ENCODE results near the gene CHCT1.

Gene CHCT1

DNA sequence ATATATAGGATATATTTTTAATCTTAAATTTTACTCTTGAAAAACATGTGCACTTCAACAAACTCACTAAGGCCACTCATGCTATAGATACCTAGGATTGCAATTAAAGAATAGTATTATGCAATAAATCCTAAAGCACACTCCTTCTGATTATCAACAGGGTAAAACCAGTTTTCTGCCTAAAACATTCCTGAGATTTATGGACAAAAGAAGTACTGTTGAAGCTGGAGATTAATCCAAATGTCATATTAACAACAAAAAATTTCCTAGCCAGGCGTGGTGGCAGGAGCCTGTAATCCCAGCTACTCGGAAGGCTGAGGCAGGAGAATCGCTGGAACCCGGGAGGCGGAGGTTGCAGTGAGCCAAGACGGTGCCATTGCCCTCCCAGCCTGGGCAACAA is 21.4 kb downstream of the CHCT1 start:
- DNase-seq = no peak

DNA sequence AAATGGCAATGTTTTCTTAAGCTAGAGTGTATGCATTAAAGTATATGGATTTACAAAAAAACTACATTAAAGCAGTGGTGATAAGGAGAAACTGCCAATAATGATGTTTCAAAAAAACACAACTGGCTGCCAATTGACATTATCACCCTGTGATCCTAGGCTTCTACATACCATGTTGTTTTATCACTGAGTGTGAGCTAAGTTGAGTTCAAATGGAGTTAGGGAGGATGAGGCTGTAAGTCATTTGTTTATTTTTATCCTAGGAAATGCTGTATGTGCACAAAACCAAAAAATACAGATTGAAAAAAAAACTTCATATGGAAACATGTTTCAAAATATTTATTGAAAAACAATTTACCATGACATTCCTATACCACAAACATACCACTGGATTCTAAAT is 22.9 kb downstream of the CHCT1 start:
- DNase-seq = no peak

DNA sequence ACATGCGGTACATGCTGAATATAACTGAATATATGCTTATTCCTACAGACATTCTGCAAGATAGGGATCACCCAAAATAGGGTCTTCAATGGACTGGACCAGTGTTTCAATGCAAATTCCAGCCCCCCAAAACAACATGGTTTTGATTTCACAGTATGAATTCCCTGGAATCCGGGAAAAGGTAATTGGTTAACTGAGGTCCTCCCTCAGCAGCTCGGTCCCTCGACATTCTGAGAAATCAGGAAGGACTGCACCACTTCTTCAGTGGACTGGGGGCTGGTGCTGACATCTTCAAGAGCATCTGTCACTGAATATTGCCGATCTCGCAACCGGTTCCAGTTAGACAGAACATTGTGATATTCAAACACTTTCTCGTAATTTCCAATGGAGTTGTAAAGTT is 25.1 kb downstream of the CHCT1 start:
- no peak for DNase-seq

DNA sequence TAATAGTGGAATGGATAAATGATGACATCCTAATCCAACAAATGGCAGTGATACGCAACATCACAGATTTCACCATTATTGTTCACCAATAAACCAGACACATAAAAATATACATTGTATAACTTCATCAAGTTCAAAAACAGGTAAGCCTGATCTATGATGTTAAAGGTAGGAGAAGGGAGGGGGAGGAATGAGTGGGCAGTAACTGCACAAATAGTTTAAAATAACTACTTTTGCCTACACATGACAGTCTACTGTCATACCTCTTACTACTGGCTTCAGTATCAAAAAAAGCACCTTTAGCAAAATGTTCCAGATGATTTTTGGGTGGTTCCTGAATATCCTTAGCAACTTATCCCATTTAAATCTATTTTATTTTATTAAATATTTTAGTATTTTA is 28.8 kb downstream of the CHCT1 start:
- no peak for DNase-seq

DNA sequence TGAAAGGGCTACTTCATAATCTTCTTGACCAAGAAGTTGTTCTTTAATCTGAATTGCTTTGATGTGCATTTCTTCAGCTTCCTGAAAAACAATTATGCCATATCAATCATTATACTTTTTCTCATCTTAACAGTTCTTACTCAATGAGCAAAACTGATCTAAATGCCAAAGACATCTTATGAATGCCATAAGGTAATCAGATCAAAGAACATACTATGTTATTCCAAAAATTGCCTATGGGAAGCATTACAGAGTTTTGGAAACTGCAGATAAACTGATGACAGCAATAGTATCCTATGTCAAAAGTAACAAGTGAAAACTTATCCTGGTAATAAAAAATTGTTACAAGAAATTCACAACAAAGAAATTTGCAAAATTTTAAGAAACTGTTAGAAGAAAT is 29.7 kb downstream of the CHCT1 start:
- DNase-seq = no peak

DNA sequence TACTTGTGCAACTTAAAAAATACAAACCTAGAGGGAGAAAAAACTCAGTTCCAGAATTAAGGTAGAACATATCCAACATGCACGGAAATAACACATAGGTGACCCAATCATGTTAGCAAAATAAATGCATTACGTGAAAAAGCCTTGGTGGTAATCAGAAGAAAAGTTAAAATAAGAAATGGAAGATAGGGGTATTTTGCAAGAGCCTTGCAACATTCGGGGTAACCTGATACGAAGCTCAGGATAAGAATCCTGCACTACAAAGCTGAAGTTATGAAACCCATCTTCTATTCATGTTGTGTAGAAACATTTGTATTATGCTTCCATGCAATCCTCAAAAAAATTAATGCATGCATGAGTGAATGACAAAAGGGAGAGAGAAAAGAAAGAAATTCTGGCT is 33.1 kb downstream of the CHCT1 start:
- DNase-seq = no peak

DNA sequence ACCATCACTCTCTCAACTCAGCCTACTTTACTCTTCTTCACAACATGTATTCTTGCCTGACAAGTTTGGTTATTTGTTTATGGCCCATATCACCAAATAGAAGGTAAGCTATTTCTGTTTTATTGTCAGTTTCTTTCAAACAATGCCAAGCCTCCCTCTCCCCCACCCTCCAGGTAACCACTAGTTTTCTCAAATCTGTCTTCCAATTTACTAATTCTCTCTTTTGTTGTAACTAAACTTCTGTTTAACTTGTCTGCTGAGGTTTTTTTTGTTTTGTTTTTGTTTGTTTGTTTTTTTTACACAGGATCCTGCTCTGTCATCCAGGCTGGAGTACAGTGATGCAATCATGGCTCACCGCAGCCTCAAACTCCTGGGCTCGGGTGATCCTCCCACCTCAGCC is 34.9 kb downstream of the CHCT1 start:
- DNase-seq = no peak

DNA sequence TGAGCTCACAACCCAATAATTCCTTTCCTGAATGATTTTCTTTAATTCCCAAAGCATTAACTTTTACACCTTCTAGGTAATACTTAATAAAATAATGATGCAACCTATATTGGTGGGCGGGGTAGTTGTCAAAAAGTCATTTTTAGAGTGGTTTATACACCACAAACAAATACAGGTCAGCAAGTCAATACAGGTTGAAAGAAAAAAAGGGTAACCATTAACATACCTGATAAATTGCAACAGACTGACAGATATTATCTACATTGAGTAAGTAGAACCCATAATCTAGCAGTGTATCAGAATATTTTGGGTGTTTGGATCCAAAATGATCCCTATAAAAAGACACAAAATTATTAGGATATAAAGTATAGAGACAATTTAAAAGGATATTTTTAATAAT is 39.3 kb downstream of the CHCT1 start:
- DNase-seq = no peak

DNA sequence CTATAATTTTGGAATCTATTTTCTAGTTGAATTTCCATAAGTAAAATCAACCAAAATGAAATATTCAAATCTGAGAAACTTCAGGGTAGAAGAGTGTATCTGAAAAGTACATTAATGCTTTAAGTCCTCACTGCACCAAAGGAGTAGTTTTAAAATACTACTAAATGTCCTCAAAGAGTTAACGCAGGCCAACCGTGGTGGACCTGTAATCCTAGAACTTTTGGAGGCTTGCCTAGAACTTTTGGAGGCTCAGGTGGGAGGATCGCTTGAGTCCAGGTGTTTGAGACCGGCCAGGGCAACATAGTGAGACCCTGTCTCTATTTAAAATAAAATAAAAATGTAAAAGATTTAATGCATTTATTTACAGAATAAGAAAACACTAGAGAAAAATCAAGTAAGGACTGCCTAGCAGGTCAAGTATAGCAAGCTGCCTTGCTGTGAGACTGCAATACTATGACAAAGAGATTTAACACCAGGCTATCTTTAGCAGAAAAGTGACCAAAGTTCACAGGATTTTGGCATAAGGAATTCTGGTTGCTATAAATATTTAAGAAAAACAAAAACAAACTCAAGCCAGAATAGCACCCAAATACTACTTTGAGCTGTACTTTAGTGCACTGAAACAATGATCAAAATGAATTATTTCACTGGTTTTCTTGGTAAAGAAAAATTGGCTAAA is 41.0 kb downstream of the CHCT1 start:
- no peak for DNase-seq

DNA sequence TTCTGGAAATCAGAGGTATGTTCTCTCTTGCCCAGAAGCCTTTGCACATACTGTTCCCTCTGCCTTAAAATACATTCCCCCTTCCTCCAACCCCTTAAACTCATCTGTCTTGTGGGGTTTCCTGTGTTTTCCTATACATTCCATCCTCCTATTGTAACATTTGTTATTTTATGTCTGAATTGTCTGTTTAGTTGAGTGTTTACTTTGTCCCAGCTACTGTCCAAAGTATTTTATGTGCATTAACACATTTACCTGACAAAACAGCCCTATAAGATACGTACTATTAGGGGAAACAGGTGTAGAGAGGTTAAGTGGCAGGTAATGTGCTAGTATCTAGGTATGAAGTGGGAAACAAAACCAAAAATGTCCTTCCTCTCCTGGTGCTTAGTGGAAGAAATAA is 42.1 kb downstream of the CHCT1 start:
- no peak for DNase-seq

DNA sequence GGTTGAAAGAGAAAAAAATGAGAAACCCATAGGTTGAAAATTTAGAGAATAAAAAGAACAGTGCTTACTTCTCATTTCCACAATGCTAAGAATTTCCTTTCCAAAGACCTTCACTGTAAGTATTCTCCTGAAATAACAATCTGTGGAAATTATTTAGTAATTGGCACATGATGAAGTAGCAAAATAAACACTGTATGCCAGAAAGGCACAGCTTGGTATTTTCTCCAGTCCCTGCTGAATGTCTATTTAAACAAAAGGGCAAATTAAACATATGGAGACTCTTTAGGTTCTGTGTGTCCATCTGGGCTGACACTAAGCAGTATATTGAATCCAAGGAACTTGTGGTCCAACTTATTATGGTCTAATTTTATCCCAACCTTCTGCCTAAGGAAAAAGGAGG is 46.1 kb downstream of the CHCT1 start:
- DNase-seq = no peak

DNA sequence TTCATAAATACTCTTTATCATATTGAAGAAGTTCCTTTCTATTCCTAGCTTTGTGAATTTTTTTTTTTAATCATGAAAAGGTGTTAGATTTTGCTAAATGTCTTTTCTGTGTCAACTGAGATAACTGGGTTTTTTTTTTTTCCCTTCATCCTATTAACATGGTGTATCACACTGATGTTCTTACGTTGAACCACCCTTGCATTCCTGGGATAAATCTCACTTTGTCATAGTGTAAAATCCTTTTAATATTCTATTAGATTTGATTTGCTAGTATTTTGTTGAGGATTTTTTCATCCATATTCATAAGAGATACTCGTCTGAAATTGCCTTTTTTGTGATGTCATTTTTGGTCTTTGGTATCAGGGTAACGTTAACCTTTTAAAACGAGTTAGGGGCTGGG is 49.2 kb downstream of the CHCT1 start:
- DNase-seq = no peak

DNA sequence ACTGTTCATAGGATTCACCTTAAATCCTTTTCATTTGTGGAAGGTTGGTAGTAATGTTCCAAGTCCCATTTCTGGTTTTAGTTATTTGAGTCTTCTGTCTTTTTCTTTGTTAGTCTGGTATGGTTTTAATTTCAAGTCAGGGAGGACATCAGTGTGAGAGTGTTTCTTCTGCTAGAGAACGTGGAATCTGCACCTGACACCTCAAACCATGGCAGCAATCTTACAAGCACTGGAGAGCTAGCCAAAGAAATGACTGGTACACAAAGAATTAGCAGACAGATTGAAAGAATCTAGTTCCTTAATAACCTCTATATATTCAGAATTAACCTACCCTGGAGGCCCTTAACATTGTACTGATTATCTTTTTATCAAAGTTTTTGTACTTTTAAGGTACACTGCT is 50.2 kb downstream of the CHCT1 start:
- no peak for DNase-seq

DNA sequence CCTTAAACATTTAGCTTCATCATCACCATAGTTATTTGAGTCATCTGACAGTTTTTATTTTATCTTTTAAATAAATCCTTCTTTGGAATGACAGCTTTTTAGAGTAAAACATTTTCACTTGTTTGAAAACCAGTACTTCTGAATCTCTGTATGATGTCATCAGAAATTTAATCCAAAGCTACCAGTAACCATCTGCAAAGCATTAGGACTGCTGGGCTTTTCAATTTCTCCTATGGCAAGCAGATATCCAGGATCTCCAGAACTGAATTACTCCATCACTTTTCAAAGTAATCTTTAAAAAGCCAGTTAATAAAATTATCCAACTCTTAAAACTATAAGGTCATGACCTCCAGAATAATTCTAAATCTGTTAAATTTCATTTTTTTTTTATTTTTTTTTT is 51.5 kb downstream of the CHCT1 start:
- DNase-seq = no peak

Measured in stimulated activated CD4-positive, alpha-beta T cell treated with anti-CD3 and anti-CD28 coated beads, Interleukin-4, amount 100 ng/mL, for 4 hours (primary cell).